Right lobe of liver (tissue), 4 donors: Measurements from ENCODE around the gene DLL1.

Source experiments
- POLR2A ChIP-seq: fragments of 450-650 bp; IDR thresholded peaks from one replicate; pipeline ENCODE4 v1.6.1; 2017; ENCODE audit warnings: antibody characterized with exemption, mild to moderate bottlenecking
- TF ChIP-seq, protein P1 (sequence below), 4 donors: fragments of 200-600 bp in 3 of 4; fragments of 450-650 bp in 1 of 4; IDR thresholded peaks; one replicate each; pipeline versions ENCODE4 v1.5.1 to v1.8.0; 2016 to 2022; ENCODE audit warnings: antibody characterized with exemption in 4 of 4, mild to moderate bottlenecking in 2 of 4
- donor health status: DM: no; HTN: no; CAD: no.
- donor health status: DM: no; HTN: no; CAD: no.
- donor health status: DM: no; HTN: yes; CAD: no.

DNA sequence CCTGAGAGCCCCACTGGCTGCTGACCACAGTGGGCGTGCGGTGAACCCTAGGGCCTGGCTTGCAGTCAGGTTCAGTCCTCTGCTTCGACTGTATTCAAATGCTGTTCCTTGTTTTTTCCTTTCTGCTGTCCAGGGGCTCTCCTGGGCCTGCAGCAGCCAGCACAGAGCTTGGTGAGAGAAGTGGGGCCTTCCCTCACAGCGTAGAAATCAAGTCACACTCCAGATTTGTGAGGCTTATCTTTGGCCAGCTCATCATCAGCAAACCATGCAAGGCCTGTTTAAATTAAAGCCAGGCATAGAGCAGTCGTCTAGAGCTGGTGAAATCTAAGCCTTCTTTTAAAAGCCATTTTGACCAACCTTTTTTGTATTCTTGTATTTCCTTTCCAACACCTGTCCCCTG, 24.1 kb upstream of the DLL1 start:
- TF ChIP-seq, protein P1, sequence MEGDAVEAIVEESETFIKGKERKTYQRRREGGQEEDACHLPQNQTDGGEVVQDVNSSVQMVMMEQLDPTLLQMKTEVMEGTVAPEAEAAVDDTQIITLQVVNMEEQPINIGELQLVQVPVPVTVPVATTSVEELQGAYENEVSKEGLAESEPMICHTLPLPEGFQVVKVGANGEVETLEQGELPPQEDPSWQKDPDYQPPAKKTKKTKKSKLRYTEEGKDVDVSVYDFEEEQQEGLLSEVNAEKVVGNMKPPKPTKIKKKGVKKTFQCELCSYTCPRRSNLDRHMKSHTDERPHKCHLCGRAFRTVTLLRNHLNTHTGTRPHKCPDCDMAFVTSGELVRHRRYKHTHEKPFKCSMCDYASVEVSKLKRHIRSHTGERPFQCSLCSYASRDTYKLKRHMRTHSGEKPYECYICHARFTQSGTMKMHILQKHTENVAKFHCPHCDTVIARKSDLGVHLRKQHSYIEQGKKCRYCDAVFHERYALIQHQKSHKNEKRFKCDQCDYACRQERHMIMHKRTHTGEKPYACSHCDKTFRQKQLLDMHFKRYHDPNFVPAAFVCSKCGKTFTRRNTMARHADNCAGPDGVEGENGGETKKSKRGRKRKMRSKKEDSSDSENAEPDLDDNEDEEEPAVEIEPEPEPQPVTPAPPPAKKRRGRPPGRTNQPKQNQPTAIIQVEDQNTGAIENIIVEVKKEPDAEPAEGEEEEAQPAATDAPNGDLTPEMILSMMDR (IDR thresholded peaks at IDR 0.05), result no peak
- no peak for TF ChIP-seq POLR2A
